CD4-positive, alpha-beta T cell (primary cell): ENCODE measurements around the gene EEIG1. TPM values are rescaled to one million over a fixed set of nuclear protein-coding genes. Genes with fewer than 3 reads are reported as not detected.

Experiments used
- ATAC-seq: fragments of 200-7000 bp; cut with Tn5 transposase; one replicate; pipeline ENCODE4 v1.10.0; 2022; ENCODE audit warnings: mild to moderate bottlenecking; ENCODE audit not compliant: poor library complexity
- CTCF ChIA-PET: fragments of 350-600 bp; sonication (Branson Sonifier 250); formaldehyde crosslinking; loops from one replicate; lab custom pipeline; 2021; ENCODE audit warnings: antibody characterized with exemption, inconsistent platforms; lab: Charles Lee
- POLR2A ChIA-PET: fragments of 350-600 bp; sonication (Branson Sonifier 250); formaldehyde crosslinking; loops from one replicate; lab custom pipeline; 2021; ENCODE audit warnings: antibody characterized with exemption, inconsistent platforms; lab: Charles Lee
- DNase-seq, 14 experiments: peaks; one replicate each; pipeline ENCODE4 v3.0.0-alpha.2; 2013 to 2020; ENCODE audit warnings: mixed read lengths in 2 of 14
- H3K27ac ChIP-seq, 2 donors: one replicate each; pipeline versions ENCODE4 v1.5.1 to v1.7.0; 2013; ENCODE audit warnings: low read length in 2 of 2, low read depth in 1 of 2, mild to moderate bottlenecking in 1 of 2
- H3K27me3 ChIP-seq, 2 experiments: 1 replicate in 1 of 2; 2 replicates in 1 of 2; pipeline versions ENCODE4 v1.6.1 to v1.7.0; 2013; ENCODE audit warnings: low read length in 2 of 2, control low read depth in 1 of 2, mild to moderate bottlenecking in 1 of 2, moderate library complexity in 1 of 2; ENCODE audit not compliant: insufficient read depth in 2 of 2, control insufficient read depth in 1 of 2
- H3K36me3 ChIP-seq: one replicate; pipeline ENCODE4 v1.6.1; 2013; ENCODE audit warnings: low read length, control low read depth; ENCODE audit not compliant: insufficient read depth
- H3K4me1 ChIP-seq: one replicate; pipeline ENCODE4 v1.6.1; 2013; ENCODE audit warnings: low read length, control low read depth; ENCODE audit not compliant: insufficient read depth
- H3K4me3 ChIP-seq: one replicate; pipeline ENCODE4 v1.5.1; 2013; ENCODE audit warnings: mild to moderate bottlenecking, low read length, moderate library complexity
- H3K9me3 ChIP-seq, 2 experiments: 1 replicate in 1 of 2; 2 replicates in 1 of 2; pipeline versions ENCODE4 v1.6.1 to v1.7.0; 2013; ENCODE audit warnings: low read length in 2 of 2, mild to moderate bottlenecking in 2 of 2, control low read depth in 1 of 2, moderate library complexity in 1 of 2; ENCODE audit not compliant: control insufficient read depth in 1 of 2, insufficient read depth in 1 of 2
- H3K27ac Mint-ChIP-seq: one replicate; pipeline ENCODE4 v1.8.0; 2020; ENCODE audit warnings: mixed read lengths
- H3K27me3 Mint-ChIP-seq: one replicate; pipeline ENCODE4 v1.8.0; 2021; ENCODE audit warnings: mixed read lengths
- H3K36me3 Mint-ChIP-seq: one replicate; pipeline ENCODE4 v1.8.0; 2021; ENCODE audit warnings: low read depth, mixed read lengths
- H3K4me1 Mint-ChIP-seq: one replicate; pipeline ENCODE4 v1.8.0; 2021; ENCODE audit warnings: low read depth, mixed read lengths
- H3K4me3 Mint-ChIP-seq: one replicate; pipeline ENCODE4 v1.8.0; 2020; ENCODE audit warnings: mild to moderate bottlenecking, mixed read lengths
- H3K9me3 Mint-ChIP-seq: one replicate; pipeline ENCODE4 v1.8.0; 2020; ENCODE audit warnings: mixed read lengths
- CTCF ChIP-seq: fragments of 200-600 bp; IDR thresholded peaks from one replicate; pipeline ENCODE4 v1.8.0; 2022; ENCODE audit warnings: antibody characterized with exemption, mild to moderate bottlenecking
- intact Hi-C, 2 experiments: fragments of 100-400 bp; cut with DNase I in 1 of 2; cut with micrococcal nuclease in 1 of 2; formaldehyde crosslinking; loops; one replicate each; pipeline versions ENCODE4 v1.15.1 to v1.9.0; 2023 to 2025; cut with DNase I, micrococcal nuclease
- total RNA-seq, 174 experiments: library from RNA in 2 of 174; stranded (reverse) in 2 of 174; gene quantifications; one replicate each; pipeline ENCODE4 v1.2.3 and lab custom pipeline; 2021 to 2026

Gene EEIG1
- total RNA-seq, 2 experiments from 2014 or later: 440 to 463 TPM

- intact Hi-C loops: no loop called here
- H3K4me1 ChIP-seq: peaks cover 75% of the 10 kb centered on the region
- H3K9me3 ChIP-seq: peaks cover 0 to 4% of the 10 kb centered on the region in 2 experiments
- Mint-ChIP-seq H3K4me1 (peaks cover 67% of the 10 kb centered on the region), H3K36me3 (peaks cover 4% of the 10 kb centered on the region), H3K27ac (peak overlapping the region; percentile 96), H3K27me3 (no peaks in the 10 kb centered on the region), H3K4me3 (no peak overlapping the region), H3K9me3 (peaks cover 3% of the 10 kb centered on the region)
- ChIA-PET CTCF (no interaction called here), POLR2A (interaction anchor here (5.0 to 12.6 kb wide), 3 partner anchors 23 to 33 kb away, joined by 31 to 253 read pairs (median 168); partner anchors contain the start of gene EEIG1)
- no peak for TF ChIP-seq CTCF
- no peak overlapping the region for H3K4me3 ChIP-seq
- no peaks in the 10 kb centered on the region for H3K36me3 ChIP-seq
- no peaks in the 10 kb centered on the region for H3K27me3 ChIP-seq
- DNase-seq: no peak
- no peak for ATAC-seq
- H3K27ac ChIP-seq: peak overlapping the region; percentile 4 to 24
Observed at GRCh38 chr9:128003966-128004604, 23.3 kb upstream of the EEIG1 start.

- H3K27ac ChIP-seq: no peak overlapping the region
- peaks cover 0 to under 1% of the 10 kb centered on the region in 2 experiments for H3K9me3 ChIP-seq
- no peaks in the 10 kb centered on the region for H3K27me3 ChIP-seq
- peaks cover 2% of the 10 kb centered on the region for H3K9me3 Mint-ChIP-seq
- CTCF ChIA-PET: no interaction called here
- no peaks in the 10 kb centered on the region for H3K27me3 Mint-ChIP-seq
- no peak for TF ChIP-seq CTCF
- H3K4me1 Mint-ChIP-seq: peaks cover 58% of the 10 kb centered on the region
- H3K36me3 Mint-ChIP-seq: peaks cover 2% of the 10 kb centered on the region
- H3K4me1 ChIP-seq: peaks cover 64% of the 10 kb centered on the region
- no peak for DNase-seq
- intact Hi-C loops: no loop called here
- ATAC-seq: no peak
- peak overlapping the region; percentile 96 for H3K27ac Mint-ChIP-seq
- POLR2A ChIA-PET: interaction anchor here (1.8 kb wide), 1 partner anchor 24 kb away, joined by 5 read pairs; no protein-coding TSS in a partner anchor
- H3K4me3 ChIP-seq: no peak overlapping the region
- H3K36me3 ChIP-seq: no peaks in the 10 kb centered on the region
- H3K4me3 Mint-ChIP-seq: no peak overlapping the region
Observed at GRCh38 chr9:128002959-128003358, 22.2 kb upstream of the EEIG1 start.

GRCh38 chr9:128001779-128002298 is 21.1 kb upstream of the EEIG1 start:
- no peaks in the 10 kb centered on the region for H3K36me3 Mint-ChIP-seq
- no peak overlapping the region for H3K27ac Mint-ChIP-seq
- intact Hi-C loops: no loop called here
- DNase-seq: no peak
- H3K36me3 ChIP-seq: no peaks in the 10 kb centered on the region
- H3K27me3 Mint-ChIP-seq: no peaks in the 10 kb centered on the region
- ATAC-seq: no peak
- TF ChIP-seq CTCF: no peak
- no peaks in the 10 kb centered on the region for H3K9me3 Mint-ChIP-seq
- no peak overlapping the region for H3K4me3 ChIP-seq
- peaks cover 48% of the 10 kb centered on the region for H3K4me1 Mint-ChIP-seq
- H3K4me3 Mint-ChIP-seq: no peak overlapping the region
- H3K4me1 ChIP-seq: peaks cover 53% of the 10 kb centered on the region
- H3K9me3 ChIP-seq: no peaks in the 10 kb centered on the region
- ChIA-PET POLR2A (interaction anchor here (1.3 to 1.8 kb wide), 3 partner anchors 17 to 25 kb away, joined by 3 to 5 read pairs (median 4); no protein-coding TSS in a partner anchor), CTCF (no interaction called here)
- no peaks in the 10 kb centered on the region for H3K27me3 ChIP-seq
- H3K27ac ChIP-seq: no peak overlapping the region
